ENCODE data around the gene SUGCT. TPM values are rescaled to one million over a fixed set of nuclear protein-coding genes. Genes with fewer than 3 reads are reported as not detected.

The SUGCT gene
- total RNA-seq, 1 donor from 2014 or later, result 1.7 TPM

GRCh38 chr7:40694026-40694809 lies 559.4 kb downstream of the SUGCT start:
- no peak for TF ChIP-seq CTCF (IDR thresholded peaks at IDR 0.05)
- intact Hi-C loops (cut with DNase I), result no loop called here
- H3K4me1 ChIP-seq, result no peaks in the 10 kb centered on the region

GRCh38 chr7:40694991-40695390 lies 560.2 kb downstream of the SUGCT start:
- no peak for ATAC-seq
- no peak overlapping the region for H3K27ac ChIP-seq
- H3K4me3 ChIP-seq, result no peak overlapping the region
- H3K27me3 ChIP-seq (ENCODE audit: low read depth), result no peaks in the 10 kb centered on the region
- TF ChIP-seq CTCF (IDR thresholded peaks at IDR 0.05), result no peak
- H3K9me3 ChIP-seq, result no peaks in the 10 kb centered on the region
- intact Hi-C loops (cut with DNase I), result no loop called here
- H3K36me3 ChIP-seq, result no peaks in the 10 kb centered on the region
- no peaks in the 10 kb centered on the region for H3K4me1 ChIP-seq
- DNase-seq, result no peak

More at GRCh38 chr7:40694026-40694809, 559.4 kb downstream of the SUGCT start:
- no peak overlapping the region for H3K4me3 ChIP-seq
- H3K27ac ChIP-seq, result no peak overlapping the region
- H3K27me3 ChIP-seq (ENCODE audit: low read depth), result no peaks in the 10 kb centered on the region
- no peaks in the 10 kb centered on the region for H3K9me3 ChIP-seq
- DNase-seq, result no peak
- no peak for ATAC-seq
- H3K36me3 ChIP-seq, result no peaks in the 10 kb centered on the region

GRCh38 chr7:40697653-40698052 lies 562.8 kb downstream of the SUGCT start:
- H3K9me3 ChIP-seq, result no peaks in the 10 kb centered on the region
- DNase-seq (no peak), ATAC-seq (no peak)
- H3K27ac ChIP-seq, result no peak overlapping the region
- intact Hi-C loops (cut with DNase I), result no loop called here
- no peaks in the 10 kb centered on the region for H3K27me3 ChIP-seq (ENCODE audit: low read depth)
- no peak overlapping the region for H3K4me3 ChIP-seq
- no peaks in the 10 kb centered on the region for H3K4me1 ChIP-seq
- no peaks in the 10 kb centered on the region for H3K36me3 ChIP-seq
- no peak for TF ChIP-seq CTCF (IDR thresholded peaks at IDR 0.05)

GRCh38 chr7:40698214-40698920 lies 563.6 kb downstream of the SUGCT start:
- Histone ChIP-seq H3K4me1 (no peaks in the 10 kb centered on the region), H3K4me3 (no peak overlapping the region), H3K27me3 (ENCODE audit: low read depth) (no peaks in the 10 kb centered on the region), H3K27ac (no peak overlapping the region), H3K9me3 (no peaks in the 10 kb centered on the region), H3K36me3 (no peaks in the 10 kb centered on the region)
- TF ChIP-seq CTCF (IDR thresholded peaks at IDR 0.05), result no peak
- ATAC-seq (no peak), DNase-seq (no peak)
- intact Hi-C loops (cut with DNase I), result no loop called here

- Histone ChIP-seq H3K27me3 (ENCODE audit: low read depth) (no peaks in the 10 kb centered on the region), H3K27ac (no peak overlapping the region), H3K4me1 (no peaks in the 10 kb centered on the region), H3K4me3 (no peak overlapping the region), H3K9me3 (no peaks in the 10 kb centered on the region), H3K36me3 (no peaks in the 10 kb centered on the region)
- no peak for ATAC-seq
- no peak for DNase-seq
- TF ChIP-seq CTCF (IDR thresholded peaks at IDR 0.05), result no peak
- intact Hi-C loops (cut with DNase I), result no loop called here
Measured at GRCh38 chr7:40698921-40699260, 564.1 kb downstream of the SUGCT start.

Data from lower lobe of right lung (tissue), 2 donors.